IPS-NIHi11 (cell line): Measurements from ENCODE around the gene TMX3.

ENCODE experiments used
- DNase-seq: peaks from one replicate; pipeline ENCODE4 v3.0.0; 2012; ENCODE audit warnings: mixed read lengths, low spot score

Gene TMX3

DNA sequence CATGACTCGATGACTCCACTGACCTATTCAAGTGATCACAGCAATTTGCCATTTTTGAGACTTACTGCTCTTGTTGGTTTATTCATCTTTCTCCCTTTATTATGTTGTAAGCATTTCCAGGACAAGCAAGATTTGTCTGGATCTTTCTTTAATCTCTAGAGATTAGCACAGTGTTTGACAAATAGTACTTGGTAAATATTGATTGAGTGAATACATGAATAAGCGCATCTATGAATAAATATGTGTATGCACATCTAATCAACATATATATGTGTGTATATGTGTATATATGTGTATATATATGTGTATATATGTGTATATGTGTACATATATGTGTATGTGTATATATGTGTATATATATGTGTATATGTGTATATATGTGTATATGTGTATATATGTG, 7.3 kb downstream of the TMX3 start:
- no peak for DNase-seq

- DNase-seq: no peak
Observed at GRCh38 chr18:68705119-68705518, 9.8 kb downstream of the TMX3 start.

DNA sequence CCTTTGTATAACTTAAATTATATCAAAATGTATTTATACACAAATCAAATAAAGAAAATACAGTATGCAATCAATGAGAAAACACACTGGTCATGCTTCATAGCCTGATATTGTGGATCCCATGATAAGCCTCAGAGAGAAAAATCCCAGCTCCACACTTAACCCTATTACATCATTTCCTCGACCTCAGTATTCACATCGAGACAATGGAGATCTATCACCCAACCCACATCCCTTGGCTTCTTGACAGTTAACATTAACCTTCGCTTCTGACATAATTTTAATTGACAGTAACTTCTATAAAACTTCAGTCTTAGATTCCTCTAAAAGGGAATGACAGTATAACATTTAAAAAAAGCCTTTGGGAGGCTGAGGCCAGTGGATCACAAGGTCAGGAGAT, 11.6 kb downstream of the TMX3 start:
- DNase-seq: no peak

DNA sequence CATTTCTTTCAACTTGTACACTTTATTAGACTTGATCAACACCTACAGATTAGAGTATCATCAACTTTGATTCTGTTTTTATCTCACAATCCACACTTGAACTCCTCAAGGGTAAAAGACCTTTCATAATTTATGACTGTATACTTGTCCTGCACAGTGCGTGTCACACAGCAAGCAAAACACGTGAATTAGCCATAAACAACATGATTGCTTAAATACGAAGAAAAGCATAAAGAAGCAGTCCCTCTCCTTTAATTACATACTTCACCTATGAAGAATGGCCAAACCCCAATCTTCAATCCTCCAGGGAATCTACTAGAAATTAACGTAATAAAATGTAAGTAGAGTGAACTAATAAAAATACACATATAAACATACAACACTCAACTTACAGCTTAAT, 13.6 kb downstream of the TMX3 start:
- DNase-seq: no peak

GRCh38 chr18:68699043-68699442, 15.9 kb downstream of the TMX3 start:
- no peak for DNase-seq

DNA sequence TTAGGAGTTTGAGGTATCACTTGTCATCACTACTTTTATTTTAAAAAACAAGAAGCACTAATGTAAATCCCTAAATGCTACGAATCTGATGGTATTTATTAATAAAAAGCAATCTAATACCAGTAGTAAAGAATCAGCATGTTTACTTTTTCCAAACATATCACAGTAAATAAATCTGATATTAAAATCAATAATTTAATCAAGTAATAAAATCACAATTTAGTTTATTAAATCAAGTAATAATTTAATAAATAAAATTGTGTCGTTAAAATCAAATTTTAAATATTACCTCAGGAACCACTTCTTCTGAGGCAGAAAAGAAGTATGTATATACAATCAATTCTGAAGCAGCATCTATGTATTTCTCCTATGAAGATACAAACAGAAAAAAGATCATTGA, 18.0 kb downstream of the TMX3 start:
- no peak for DNase-seq

DNA sequence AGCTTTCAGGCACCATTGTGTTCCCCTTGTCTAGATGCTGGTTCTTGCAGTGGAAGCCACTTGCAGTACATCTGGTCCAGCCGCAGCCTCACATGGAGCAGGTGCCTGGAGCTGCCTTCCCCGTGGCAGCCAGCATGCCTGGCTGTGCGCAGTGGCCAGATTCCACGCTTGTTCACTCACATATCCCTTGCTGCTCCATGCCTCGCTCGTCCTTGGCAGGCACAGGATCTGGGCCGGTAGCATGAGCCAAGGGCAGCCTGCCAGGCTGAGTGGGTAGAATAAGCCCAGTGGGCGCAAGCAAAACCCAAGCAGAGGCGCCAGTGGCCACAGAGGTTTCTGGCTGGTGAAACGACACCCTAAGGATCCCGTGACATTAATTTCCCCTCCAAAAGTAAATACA, 20.6 kb downstream of the TMX3 start:
- no peak for DNase-seq

DNA sequence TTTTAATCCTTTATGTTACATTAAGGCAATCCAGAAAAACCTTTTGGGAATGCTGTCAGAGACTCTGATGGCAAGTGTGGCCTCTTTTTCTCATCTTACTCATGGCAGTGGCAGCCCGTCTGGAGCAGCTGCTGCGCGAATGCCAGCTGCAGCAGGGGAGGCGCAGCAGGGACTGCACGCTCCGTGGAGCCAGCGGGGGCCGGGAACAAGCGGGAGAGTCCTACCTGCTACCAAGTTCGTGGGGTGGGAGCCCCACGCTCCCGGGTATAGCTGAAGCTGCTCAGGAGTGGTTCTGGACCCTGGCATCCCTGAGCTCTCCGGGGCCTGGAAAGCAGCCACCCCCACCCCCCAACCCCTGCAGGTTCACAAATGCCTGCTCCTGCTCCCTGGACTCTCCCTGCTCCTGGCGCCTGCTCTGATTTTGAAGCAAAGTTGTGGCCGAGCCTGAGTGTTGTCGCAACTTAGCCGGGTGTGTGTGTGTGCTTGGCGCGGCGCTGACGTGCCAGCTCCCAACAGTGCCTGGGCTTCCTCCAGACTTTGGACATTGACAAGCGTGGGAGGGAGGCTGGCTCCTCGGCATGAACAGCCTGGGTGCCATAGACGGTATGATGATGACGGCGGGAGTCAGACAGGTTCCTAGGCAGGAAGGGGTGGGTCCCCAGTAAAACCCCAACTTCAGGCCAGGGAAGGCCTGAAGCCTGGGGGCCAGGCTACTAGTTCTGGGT, 21.7 kb downstream of the TMX3 start:
- DNase-seq: no peak

DNA sequence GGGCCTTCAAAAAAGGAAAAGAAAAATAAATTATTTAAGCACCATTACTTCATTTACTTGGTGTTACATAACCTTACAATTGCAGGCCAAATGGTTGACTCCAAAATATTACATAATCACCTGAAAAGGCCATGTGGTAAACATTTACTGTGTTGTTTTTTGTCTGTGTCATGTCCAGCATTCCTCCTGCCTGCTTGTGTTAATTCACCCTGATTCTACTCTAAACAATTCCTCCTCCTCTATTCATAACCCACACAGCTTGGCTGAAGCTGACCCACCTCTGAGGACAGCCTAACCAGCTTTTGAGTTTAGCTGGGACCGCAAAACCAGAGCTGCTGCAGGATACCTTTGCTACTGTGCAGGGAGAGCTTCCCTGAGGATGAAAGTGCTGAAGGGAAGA, 35.4 kb downstream of the TMX3 start:
- DNase-seq: no peak

DNA sequence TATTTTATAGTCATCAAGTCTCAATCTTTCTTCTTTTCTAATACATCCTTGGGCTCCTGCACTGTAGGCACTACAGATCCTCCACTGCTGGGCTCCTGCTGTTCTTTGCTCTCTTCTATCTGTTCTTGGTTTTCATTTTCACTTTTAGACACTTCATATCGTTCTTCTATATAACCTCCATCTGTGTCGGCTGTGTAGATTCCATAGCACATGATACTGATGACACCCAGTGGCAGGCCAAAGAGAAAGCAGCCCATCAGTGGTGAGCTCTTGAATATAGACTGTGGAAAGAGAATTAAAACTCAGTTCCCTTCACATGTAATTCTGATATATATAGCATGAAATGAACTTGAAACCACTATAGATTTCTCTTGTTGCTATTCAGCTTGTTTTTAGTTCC, 38.0 kb downstream of the TMX3 start:
- no peak for DNase-seq

DNA sequence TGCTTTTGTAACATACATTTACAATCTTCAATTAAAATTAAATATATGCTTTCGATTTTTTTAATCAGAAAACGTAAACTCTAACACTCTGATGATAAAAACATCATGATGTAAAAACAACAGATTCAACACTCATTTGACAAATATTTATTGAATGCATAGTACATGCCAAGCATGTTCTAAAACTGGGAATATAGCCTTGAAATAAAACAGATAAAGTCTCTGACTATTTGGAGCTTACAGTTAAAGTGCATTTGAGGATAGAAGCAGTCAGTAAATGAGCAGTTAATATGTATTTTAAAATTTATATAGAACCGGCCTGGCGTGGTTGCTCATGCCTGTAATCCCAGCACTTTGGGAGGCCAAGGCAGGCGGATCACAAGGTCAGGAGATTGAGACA, 47.8 kb downstream of the TMX3 start:
- no peak for DNase-seq

DNA sequence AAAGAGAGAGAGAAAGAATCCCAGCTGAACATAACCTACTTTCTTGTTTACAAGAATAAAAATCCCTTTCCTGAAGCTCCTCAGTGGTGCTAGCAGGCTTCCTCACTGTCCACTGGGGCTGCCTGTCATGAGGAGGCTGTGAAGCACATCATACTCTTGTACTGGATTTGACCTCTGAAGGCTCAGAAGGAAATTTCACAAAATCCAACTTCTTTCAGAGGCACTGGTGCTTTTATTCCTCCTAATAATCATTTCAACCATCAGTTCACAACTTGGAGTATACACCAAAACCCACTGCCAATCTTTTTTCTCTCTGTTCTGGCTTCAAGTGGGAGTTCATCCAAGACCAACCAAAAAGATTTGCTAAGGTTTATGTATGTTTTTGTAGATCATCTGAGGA, 48.5 kb downstream of the TMX3 start:
- no peak for DNase-seq

DNA sequence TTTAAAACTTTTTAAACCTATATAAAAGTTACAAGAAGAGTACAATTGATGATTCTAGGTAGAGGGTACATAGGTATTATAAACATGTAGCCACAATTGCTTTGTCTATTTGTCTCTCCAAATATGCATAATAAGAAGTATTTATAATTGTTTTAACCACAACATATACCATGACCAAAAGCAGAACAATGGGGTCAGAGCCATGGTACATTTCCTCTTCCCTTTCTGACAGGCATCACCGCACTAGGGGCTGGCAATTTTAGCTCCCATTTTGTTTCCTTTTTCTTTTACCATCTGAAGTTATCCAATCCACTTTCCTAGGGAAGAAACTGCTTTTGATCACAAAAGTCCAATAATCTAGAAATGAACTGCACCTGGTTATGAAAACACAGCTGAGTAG, 49.3 kb downstream of the TMX3 start:
- no peak for DNase-seq

DNA sequence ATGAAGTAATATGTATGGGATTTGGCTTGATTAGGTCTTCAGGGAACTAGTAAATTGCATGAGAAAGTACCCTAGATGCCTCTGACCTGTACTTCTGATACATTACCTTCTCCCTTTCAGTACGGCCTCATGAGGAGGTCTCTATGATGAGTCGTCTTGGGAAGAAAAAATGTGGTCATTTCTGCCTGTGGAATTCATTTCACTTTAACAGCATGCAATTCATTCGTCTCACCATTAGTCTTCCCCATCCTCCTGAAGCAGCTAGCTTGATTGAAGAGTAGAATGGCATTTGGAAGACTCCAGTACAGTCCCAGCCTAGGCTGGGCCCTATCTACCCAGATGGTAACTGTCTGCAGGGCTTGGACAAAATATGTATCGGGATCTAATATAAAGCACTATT, 52.2 kb downstream of the TMX3 start:
- DNase-seq: no peak

DNA sequence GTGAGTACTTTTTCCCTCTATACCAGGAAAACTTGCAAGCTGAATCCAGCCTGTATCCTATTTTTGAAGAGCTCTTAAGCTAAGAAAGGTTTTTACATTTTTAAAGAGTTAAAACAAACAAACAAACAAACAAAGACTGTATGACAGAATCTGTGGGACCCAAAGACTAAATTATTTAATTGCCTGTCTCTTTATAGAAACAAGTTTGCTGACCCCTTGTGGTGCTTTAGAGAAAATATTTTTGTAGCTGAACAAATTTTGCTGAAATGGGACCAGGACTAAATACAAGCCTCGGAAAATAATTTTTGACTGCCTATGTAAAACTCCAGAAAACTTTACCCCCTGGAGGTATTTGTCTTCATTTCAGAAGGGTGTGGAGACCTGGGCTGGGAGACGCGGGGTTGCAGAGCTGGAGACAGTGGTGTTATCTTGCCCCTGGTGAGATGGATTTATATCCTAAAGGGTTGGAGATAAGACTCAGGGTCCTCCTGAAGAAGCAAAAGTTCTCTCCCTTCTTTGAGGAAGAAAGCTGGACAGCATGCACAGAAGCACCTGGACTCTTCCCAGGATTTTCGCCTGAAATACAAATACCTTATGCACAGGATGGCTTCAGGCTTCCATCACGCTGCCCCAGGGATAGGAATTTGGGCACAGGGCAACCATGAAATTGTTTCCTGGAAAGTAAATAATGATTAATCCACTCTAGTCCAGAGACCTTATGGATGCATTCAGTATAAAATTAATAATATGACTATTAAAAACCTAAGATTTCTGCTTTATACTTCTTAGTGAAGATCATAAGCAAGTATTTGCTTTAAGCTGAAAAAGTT, 54.3 kb downstream of the TMX3 start:
- peak; percentile 30 for DNase-seq

DNA sequence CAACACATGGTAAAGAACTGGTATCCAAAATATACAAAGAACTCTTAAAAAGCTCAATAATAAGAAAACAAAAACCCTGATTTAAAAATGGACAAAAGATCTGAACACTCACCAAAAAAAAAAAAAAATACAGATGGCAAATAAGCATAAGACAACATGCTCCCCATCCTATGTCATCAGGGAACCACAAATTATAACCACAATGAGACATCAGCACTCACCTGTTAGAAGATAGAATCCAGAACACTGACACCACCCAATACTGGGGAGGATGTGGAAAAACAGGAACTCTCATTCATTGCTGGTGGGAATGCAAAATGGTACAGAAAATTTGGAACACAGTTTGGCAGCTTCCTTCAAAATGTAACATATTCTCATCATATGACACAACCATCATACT, 66.7 kb downstream of the TMX3 start:
- no peak for DNase-seq

GRCh38 chr18:68642003-68642402, 72.9 kb downstream of the TMX3 start:
- DNase-seq: no peak

GRCh38 chr18:68640861-68641260, 74.0 kb downstream of the TMX3 start:
- no peak for DNase-seq

DNA sequence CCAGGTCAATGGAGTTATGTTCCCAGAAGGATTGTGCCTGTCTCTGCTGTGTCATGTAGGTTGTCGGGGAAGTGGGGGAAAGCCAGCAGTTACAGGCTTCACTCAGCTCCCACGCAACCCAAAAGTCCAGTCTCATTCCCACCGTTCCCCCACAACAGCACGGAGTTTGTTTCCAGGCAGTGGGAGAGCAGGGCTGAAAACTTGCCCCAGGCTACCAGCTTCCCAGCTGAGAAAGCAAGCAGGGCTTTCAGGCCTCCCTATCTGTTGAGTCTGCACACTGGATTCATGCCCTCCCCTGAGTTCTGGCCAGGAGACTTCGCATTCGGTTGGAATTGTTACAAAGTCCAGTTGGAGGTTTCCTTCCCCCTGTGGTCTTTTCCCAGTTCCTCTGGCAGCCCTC, 76.3 kb downstream of the TMX3 start:
- no peak for DNase-seq

- DNase-seq: no peak
Observed at GRCh38 chr18:68627812-68628211, 87.1 kb downstream of the TMX3 start.
